Breast epithelium (tissue), 4 donors: ENCODE data around the gene MYCN. TPM values are rescaled to one million over a fixed set of nuclear protein-coding genes. Genes with fewer than 3 reads are reported as not detected.

Experiments
- DNase-seq, 2 donors: peaks; one replicate each; pipeline ENCODE4 v3.0.0-alpha.2; 2019; ENCODE audit warnings: low spot score in 2 of 2
- H3K27ac ChIP-seq, 2 donors: fragments of 200-600 bp; sonication (generic) in 1 of 2; one replicate each; pipeline ENCODE4 v1.5.1; 2016 to 2019; ENCODE audit warnings: mild to moderate bottlenecking in 1 of 2
- H3K27me3 ChIP-seq, 2 donors: fragments of 200-600 bp; sonication (generic) in 1 of 2; one replicate each; pipeline versions ENCODE4 v1.5.1 to v1.6.0; 2017 to 2019; ENCODE audit warnings: control low read depth in 1 of 2, mild to moderate bottlenecking in 1 of 2
- H3K36me3 ChIP-seq: fragments of 200-600 bp; one replicate; pipeline ENCODE4 v1.5.1; 2019
- H3K4me1 ChIP-seq, 2 donors: fragments of 200-600 bp; sonication (generic); one replicate each; pipeline ENCODE4 v1.5.1; 2016 to 2019; ENCODE audit warnings: control low read depth in 1 of 2
- H3K4me3 ChIP-seq, 3 donors: fragments of 200-600 bp; sonication (generic); 1 replicate in 2 of 3; 2 replicates in 1 of 3; pipeline ENCODE4 v1.5.1; 2016 to 2019; ENCODE audit warnings: mild to moderate bottlenecking in 3 of 3, moderate library complexity in 2 of 3
- H3K9me3 ChIP-seq, 2 donors: fragments of 200-600 bp; sonication (generic) in 1 of 2; one replicate each; pipeline ENCODE4 v1.5.1; 2016 to 2019; ENCODE audit warnings: control low read depth in 1 of 2
- POLR2A ChIP-seq: fragments of 450-650 bp; IDR thresholded peaks from one replicate; pipeline ENCODE4 v1.6.1; 2016; ENCODE audit warnings: antibody characterized with exemption, mild to moderate bottlenecking, moderate library complexity
- POLR2AphosphoS5 ChIP-seq, 3 donors: sonication (generic); formaldehyde crosslinking; IDR thresholded peaks; one replicate each; pipeline ENCODE4 v1.6.1; 2017; ENCODE audit warnings: antibody characterized with exemption in 3 of 3
- intact Hi-C: fragments of 100-400 bp; cut with DNase I; formaldehyde crosslinking; loops from one replicate; pipeline ENCODE4 v1.15.1; 2023; ENCODE audit warnings: low total_unique reads
- total RNA-seq, 3 donors: library from RNA; depleted of rRNA; stranded (reverse); fragments of >200 nt; gene quantifications; one replicate each; pipeline ENCODE4 v1.1.0, GENCODE V29; 2016
- TF ChIP-seq, protein P1 (sequence below), 3 donors: fragments of 450-650 bp; IDR thresholded peaks; one replicate each; pipeline ENCODE4 v1.5.1; 2016 to 2017; ENCODE audit warnings: antibody characterized with exemption in 3 of 3, mild to moderate bottlenecking in 3 of 3, moderate library complexity in 3 of 3

Gene MYCN
- total RNA-seq, 3 donors from 2014 or later: 0.32 to 0.98 (median 0.59) TPM

DNA sequence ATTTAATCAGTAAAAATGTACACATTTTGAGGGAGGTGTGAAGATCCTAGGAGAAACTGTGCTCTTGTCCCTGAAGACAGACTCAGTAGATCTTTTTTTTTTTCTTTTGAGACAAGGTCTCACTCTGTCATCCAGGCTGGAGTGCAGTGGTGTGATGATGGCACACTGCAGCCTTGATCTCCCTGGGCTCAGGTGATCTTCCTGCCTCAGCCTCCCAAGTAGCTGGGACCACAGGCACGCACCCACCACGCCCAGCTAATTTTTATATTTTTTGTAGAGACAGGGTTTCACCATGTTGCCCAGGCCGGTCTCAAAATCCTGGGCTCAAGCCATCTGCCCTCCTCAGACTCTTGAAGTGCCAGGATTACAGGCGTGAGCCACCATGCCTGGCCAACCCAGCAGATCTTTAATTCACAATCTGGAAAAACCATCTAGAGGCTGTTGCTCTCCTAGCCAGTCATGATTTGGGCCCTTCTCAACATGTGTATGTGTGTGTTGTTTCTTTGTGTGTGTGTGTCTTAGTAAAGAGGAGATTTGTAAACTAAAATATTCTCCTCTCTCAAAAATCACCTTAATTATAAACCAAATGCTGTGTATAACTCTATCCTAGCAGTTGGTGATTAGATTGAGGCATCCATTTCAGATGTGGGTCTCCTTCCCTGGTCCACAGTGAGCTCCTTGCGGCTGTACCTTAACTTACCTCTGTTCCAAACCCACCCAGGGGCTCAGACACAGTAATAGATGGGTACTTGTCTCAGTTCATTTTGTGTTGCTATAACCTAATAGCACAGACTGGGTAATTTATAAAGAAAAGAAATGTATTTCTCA, 3.9 kb upstream of the MYCN start:
- peaks cover 3 to 24% of the 10 kb centered on the region in 2 donors for H3K27me3 ChIP-seq
- DNase-seq: no peak
- no peaks in the 10 kb centered on the region for H3K36me3 ChIP-seq
- intact Hi-C loops: no loop called here
- H3K27ac ChIP-seq: no peak overlapping the region
- peaks cover 3 to 13% of the 10 kb centered on the region in 2 donors for H3K4me1 ChIP-seq
- H3K4me3 ChIP-seq: no peak overlapping the region
- no peaks in the 10 kb centered on the region for H3K9me3 ChIP-seq
- no peak for TF ChIP-seq POLR2A
- TF ChIP-seq POLR2AphosphoS5 (IDR thresholded peaks at IDR 0.05): no peak
- TF ChIP-seq, protein P1, sequence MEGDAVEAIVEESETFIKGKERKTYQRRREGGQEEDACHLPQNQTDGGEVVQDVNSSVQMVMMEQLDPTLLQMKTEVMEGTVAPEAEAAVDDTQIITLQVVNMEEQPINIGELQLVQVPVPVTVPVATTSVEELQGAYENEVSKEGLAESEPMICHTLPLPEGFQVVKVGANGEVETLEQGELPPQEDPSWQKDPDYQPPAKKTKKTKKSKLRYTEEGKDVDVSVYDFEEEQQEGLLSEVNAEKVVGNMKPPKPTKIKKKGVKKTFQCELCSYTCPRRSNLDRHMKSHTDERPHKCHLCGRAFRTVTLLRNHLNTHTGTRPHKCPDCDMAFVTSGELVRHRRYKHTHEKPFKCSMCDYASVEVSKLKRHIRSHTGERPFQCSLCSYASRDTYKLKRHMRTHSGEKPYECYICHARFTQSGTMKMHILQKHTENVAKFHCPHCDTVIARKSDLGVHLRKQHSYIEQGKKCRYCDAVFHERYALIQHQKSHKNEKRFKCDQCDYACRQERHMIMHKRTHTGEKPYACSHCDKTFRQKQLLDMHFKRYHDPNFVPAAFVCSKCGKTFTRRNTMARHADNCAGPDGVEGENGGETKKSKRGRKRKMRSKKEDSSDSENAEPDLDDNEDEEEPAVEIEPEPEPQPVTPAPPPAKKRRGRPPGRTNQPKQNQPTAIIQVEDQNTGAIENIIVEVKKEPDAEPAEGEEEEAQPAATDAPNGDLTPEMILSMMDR (IDR thresholded peaks at IDR 0.05): no peak

- intact Hi-C loops: no loop called here
- Histone ChIP-seq H3K4me3 (no peak overlapping the region), H3K27ac (no peak overlapping the region), H3K36me3 (no peaks in the 10 kb centered on the region), H3K4me1 (peaks cover 3 to 20% of the 10 kb centered on the region in 2 donors), H3K27me3 (peaks cover 3 to 27% of the 10 kb centered on the region in 2 donors), H3K9me3 (no peaks in the 10 kb centered on the region)
- no peak for TF ChIP-seq POLR2AphosphoS5 (IDR thresholded peaks at IDR 0.05)
- TF ChIP-seq, protein P1 (IDR thresholded peaks at IDR 0.05): no peak
- TF ChIP-seq POLR2A: no peak
- DNase-seq: no peak
Measured at GRCh38 chr2:15937105-15937881, 3.1 kb upstream of the MYCN start.

GRCh38 chr2:15937882-15938802, 2.2 kb upstream of the MYCN start:
- H3K4me3 ChIP-seq: no peak overlapping the region
- H3K36me3 ChIP-seq: no peaks in the 10 kb centered on the region
- H3K27me3 ChIP-seq: peaks cover 3 to 32% of the 10 kb centered on the region in 2 donors
- peaks cover 3 to 20% of the 10 kb centered on the region in 2 donors for H3K4me1 ChIP-seq
- DNase-seq: no peak
- intact Hi-C loops: no loop called here
- H3K9me3 ChIP-seq: no peaks in the 10 kb centered on the region
- TF ChIP-seq POLR2AphosphoS5 (IDR thresholded peaks at IDR 0.05): no peak
- TF ChIP-seq, protein P1 (IDR thresholded peaks at IDR 0.05): no peak
- no peak for TF ChIP-seq POLR2A
- no peak overlapping the region for H3K27ac ChIP-seq

GRCh38 chr2:15938803-15939555, 1.4 kb upstream of the MYCN start:
- peak overlapping the region; percentile 43 to 79 (median 54) for H3K4me3 ChIP-seq
- H3K27ac ChIP-seq: no peak overlapping the region
- H3K9me3 ChIP-seq: no peaks in the 10 kb centered on the region
- H3K4me1 ChIP-seq: peaks cover 3 to 20% of the 10 kb centered on the region in 2 donors
- peaks cover 3 to 32% of the 10 kb centered on the region in 2 donors for H3K27me3 ChIP-seq
- intact Hi-C loops: no loop called here
- no peaks in the 10 kb centered on the region for H3K36me3 ChIP-seq
- TF ChIP-seq POLR2AphosphoS5 (IDR thresholded peaks at IDR 0.05) (no peak), POLR2A (no peak)
- TF ChIP-seq, protein P1 (IDR thresholded peaks at IDR 0.05): no peak
- DNase-seq: no peak
